HepG2 (cell line): Measurements from ENCODE around the gene EEF1A2. TPM values are rescaled to one million over a fixed set of nuclear protein-coding genes. Genes with fewer than 3 reads are reported as not detected.

Experiments
- ATAC-seq: fragments of 200-7000 bp; cut with Tn5 transposase; 3 replicates; pipeline ENCODE4 v1.9.1; 2020; ENCODE audit warnings: mild to moderate bottlenecking, moderate library complexity
- BruUV-seq: library from RNA; stranded (reverse); fragments of 400-500 nt; replicated peaks from 2 replicates; lab custom pipeline; 2021; lab: Mats Ljungman, UMichigan
- CTCF ChIA-PET: fragments of 300-600 bp; formaldehyde crosslinking; extraction: SDS; loops from one replicate; lab custom pipeline; 2021; ENCODE audit warnings: low total read pairs, inconsistent platforms, low intra/inter-chr PET ratio; lab: Yijun Ruan, JAX
- POLR2A ChIA-PET: fragments of 350-600 bp; sonication (Branson Sonifier 250); formaldehyde crosslinking; loops from one replicate; lab custom pipeline; 2020; ENCODE audit warnings: antibody characterized with exemption, inconsistent platforms; lab: Yijun Ruan, JAX
- DNase-seq: peaks from one replicate; pipeline ENCODE4 v3.0.0-alpha.2; 2015; ENCODE audit warnings: low spot score
- FAIRE-seq: peaks from 3 replicates; lab custom pipeline; 2011; peaks lifted over from hg19 to GRCh38; lab: Jason Lieb, UNC
- H2AFZ ChIP-seq: one replicate; pipeline ENCODE4 v1.6.1; 2011; ENCODE audit warnings: low read length, inconsistent platforms
- H3K27ac ChIP-seq: fragments of 300-600 bp; 3 replicates; pipeline ENCODE4 v1.8.0; 2011; ENCODE audit warnings: mixed run types, mild to moderate bottlenecking, mixed read lengths, low read length, inconsistent platforms; ENCODE audit not compliant: insufficient read depth; ENCODE audit errors: extremely low read length
- H3K27me3 ChIP-seq, 2 experiments: fragments of 200-600 bp in 1 of 2; 2 replicates in 1 of 2; 3 replicates in 1 of 2; pipeline versions ENCODE4 v1.6.0 to v1.8.0; 2011; ENCODE audit warnings: low read length in 2 of 2, mild to moderate bottlenecking in 2 of 2, moderate library complexity in 2 of 2, inconsistent platforms in 1 of 2; ENCODE audit not compliant: insufficient read depth in 2 of 2, control insufficient read depth in 1 of 2
- H3K36me3 ChIP-seq, 2 experiments: fragments of 200-600 bp in 1 of 2; replicated peaks in 1 of 2; 2 replicates in 1 of 2; 3 replicates in 1 of 2; pipeline versions ENCODE4 v1.5.1 to v1.8.0; 2011; ENCODE audit warnings: low read length in 2 of 2, inconsistent platforms in 1 of 2; ENCODE audit not compliant: insufficient read depth in 2 of 2, control insufficient read depth in 1 of 2
- H3K4me1 ChIP-seq: 2 replicates; pipeline ENCODE4 v1.5.1; 2012; ENCODE audit warnings: low read length, inconsistent platforms; ENCODE audit not compliant: insufficient read depth
- H3K4me2 ChIP-seq: 2 replicates; pipeline ENCODE4 v1.6.0; 2011; ENCODE audit warnings: low read depth, low read length, inconsistent platforms
- H3K4me3 ChIP-seq, 3 experiments: fragments of 200-600 bp in 1 of 3; sonication (generic), shearing (Covaris generic) in 1 of 3; replicated peaks in 1 of 3; 2 replicates each; pipeline ENCODE4 v1.5.1; 2011 to 2016; ENCODE audit warnings: low read length in 3 of 3, inconsistent platforms in 2 of 3, low read depth in 2 of 3, mild to moderate bottlenecking in 2 of 3, control low read depth in 1 of 3, mixed read lengths in 1 of 3; ENCODE audit not compliant: insufficient read depth in 1 of 3
- H3K79me2 ChIP-seq: one replicate; pipeline ENCODE4 v1.6.1; 2011; ENCODE audit warnings: low read length, inconsistent platforms; ENCODE audit not compliant: insufficient read depth
- H3K9ac ChIP-seq: 2 replicates; pipeline ENCODE4 v1.6.0; 2011; ENCODE audit warnings: mild to moderate bottlenecking, low read depth, low read length, inconsistent platforms; ENCODE audit not compliant: insufficient read depth
- H3K9me3 ChIP-seq: 2 replicates; pipeline ENCODE4 v1.5.1; 2012; ENCODE audit warnings: mild to moderate bottlenecking, low read length
- H4K20me1 ChIP-seq: 2 replicates; pipeline ENCODE4 v1.6.0; 2011; ENCODE audit warnings: inconsistent platforms, mild to moderate bottlenecking, low read length, moderate library complexity; ENCODE audit not compliant: insufficient read depth
- EED ChIP-seq: sonication (generic); formaldehyde crosslinking; IDR thresholded peaks from 2 replicates; pipeline ENCODE4 v1.5.0; 2020; ENCODE audit warnings: mild to moderate bottlenecking, missing genetic modification reagents
- FOXC1 ChIP-seq: sonication (generic); formaldehyde crosslinking; IDR thresholded peaks from 2 replicates; pipeline ENCODE4 v1.8.0; 2022; ENCODE audit warnings: mild to moderate bottlenecking, missing genetic modification reagents, borderline replicate concordance
- ZNF446 ChIP-seq: sonication (generic); formaldehyde crosslinking; IDR thresholded peaks from 2 replicates; pipeline ENCODE4 v1.5.0; 2020; ENCODE audit warnings: mild to moderate bottlenecking, missing genetic modification reagents
- ZNF652 ChIP-seq: IDR thresholded peaks from 2 replicates; pipeline ENCODE4 v1.6.1; 2016; ENCODE audit warnings: low read depth, borderline replicate concordance
- WGBS: methylation state at CpG from one replicate; pipeline ENCODE4 v1.1.6; 2017; ENCODE audit warnings: low lambda C conversion rate; 5-methylcytosine and 5-hydroxymethylcytosine counted together
- in situ Hi-C: cut with HindIII; loops from 2 replicates; pipeline ENCODE4 v1.10.0; 2017; ENCODE audit warnings: low pct_unique_long_range_greater_than_20kb; ENCODE audit not compliant: extremely low pct_ligation_motif_present
- intact Hi-C: fragments of 100-400 bp; cut with micrococcal nuclease; formaldehyde crosslinking; loops from one replicate; pipeline ENCODE4 v1.10.0; 2022; ENCODE audit not compliant: unreplicated experiment
- polyA plus RNA-seq, 8 experiments: library from polyadenylated mRNA; depleted of rRNA in 3 of 8; stranded (reverse) in 7 of 8; unstranded in 1 of 8; fragments of >200 nt; fragmentation: Illumina TruSeq in 4 of 8; extraction: Trizol in 4 of 8; gene quantifications; 2 replicates each; pipeline versions ENCODE4 v1.2.1 to v1.2.3, GENCODE V29; 2011 to 2016; ENCODE audit warnings: low read depth in 4 of 8, missing spikeins in 1 of 8, mixed read lengths in 1 of 8; ENCODE audit not compliant: insufficient read depth in 1 of 8
- total RNA-seq, 5 experiments: library from RNA; depleted of rRNA; stranded (reverse); fragments of >200 nt; fragmentation: Illumina TruSeq; extraction: Trizol; gene quantifications; 2 replicates each; pipeline ENCODE4 v1.2.3, GENCODE V29; 2016; ENCODE audit warnings: low read depth in 1 of 5
- TF ChIP-seq, protein P1 (sequence below): sonication (generic); formaldehyde crosslinking; IDR thresholded peaks from 2 replicates; pipeline ENCODE4 v1.5.0; 2020; ENCODE audit warnings: missing genetic modification reagents
- TF ChIP-seq, protein P2 (sequence below): sonication (generic); formaldehyde crosslinking; IDR thresholded peaks from 2 replicates; pipeline ENCODE4 v1.8.0; 2022; ENCODE audit warnings: mild to moderate bottlenecking, missing genetic modification reagents; ENCODE audit not compliant: insufficient replicate concordance
- TF ChIP-seq, protein P3 (sequence below): sonication (generic); formaldehyde crosslinking; IDR thresholded peaks from 2 replicates; pipeline ENCODE4 v1.5.0; 2020; ENCODE audit warnings: mild to moderate bottlenecking, missing genetic modification reagents, moderate library complexity
- TF ChIP-seq, protein P4 (sequence below): sonication (generic); formaldehyde crosslinking; conservative IDR thresholded peaks from 2 replicates; pipeline ENCODE4 v1.8.1; 2023; ENCODE audit warnings: missing genetic modification reagents

The EEF1A2 gene
- total and polyA plus RNA-seq, 2 of the 13 experiments (the other 11 are each of a cell fraction or from before 2014, with no cell fraction given) = 0.44 to 0.87 TPM

DNA sequence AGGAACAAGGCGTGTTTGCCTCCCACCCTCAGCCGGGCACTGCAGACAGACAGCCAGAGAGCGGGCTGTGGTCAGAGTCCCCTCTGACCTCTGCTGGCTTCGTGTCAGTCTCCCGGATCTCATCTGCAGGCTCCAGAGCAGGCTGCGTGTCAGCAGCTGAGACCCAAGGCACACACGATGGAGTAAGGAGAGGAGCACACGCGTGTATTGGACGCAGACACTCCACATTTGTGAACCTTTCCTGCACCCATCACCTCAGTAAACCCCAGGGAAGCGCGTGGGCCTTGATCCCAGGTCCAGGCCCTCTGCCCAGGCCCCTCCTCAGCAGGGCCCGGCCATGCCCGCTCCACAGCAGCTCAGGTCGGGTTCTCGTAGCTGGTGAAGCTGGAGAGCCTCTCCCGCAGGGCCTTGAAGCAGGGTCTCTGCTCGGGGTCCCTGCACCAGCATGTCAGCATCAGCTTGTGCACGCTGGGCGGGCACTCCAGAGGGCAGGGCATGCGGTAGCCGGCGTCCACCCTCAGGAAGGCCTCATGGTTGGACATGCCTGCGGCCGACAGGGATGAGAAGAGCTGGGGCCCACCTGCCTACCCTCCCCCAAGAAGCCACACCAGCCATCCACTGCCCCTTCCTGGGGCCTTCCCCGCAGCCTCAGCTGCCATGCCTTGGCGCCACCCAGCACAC, 30.4 kb upstream of the EEF1A2 start:
- H4K20me1 ChIP-seq = peaks cover 4% of the 10 kb centered on the region; the same call in 1 of the 2 replicates

More for the DNA sequence above, 30.4 kb upstream of the EEF1A2 start:
- 26% methylated on average over 19 of the region's 27 CpGs for WGBS
- no TSS peak for BruUV-seq
- ATAC-seq (peak; percentile 53), FAIRE-seq (no peak), DNase-seq (no peak)
- Histone ChIP-seq H3K9ac (no peak overlapping the region), H3K4me2 (no peak overlapping the region), H3K4me3 (no peak overlapping the region), H3K27ac (no peak overlapping the region), H3K9me3 (no peaks in the 10 kb centered on the region), H3K36me3 (no peaks in the 10 kb centered on the region), H2AFZ (no peak overlapping the region), H3K79me2 (no peaks in the 10 kb centered on the region), H3K27me3 (peaks cover 26 to 58% of the 10 kb centered on the region in 2 experiments; a peak in 4 of 5 replicates), H3K4me1 (peaks cover 10% of the 10 kb centered on the region; the same call in 1 of the 2 replicates)
- intact Hi-C loops = no loop called here
- in situ Hi-C loops = no loop called here
- TF ChIP-seq FOXC1 (CRISPR knock-in tag) = peak; percentile 57; the same call in 1 of the 2 replicates
- TF ChIP-seq, protein P1, sequence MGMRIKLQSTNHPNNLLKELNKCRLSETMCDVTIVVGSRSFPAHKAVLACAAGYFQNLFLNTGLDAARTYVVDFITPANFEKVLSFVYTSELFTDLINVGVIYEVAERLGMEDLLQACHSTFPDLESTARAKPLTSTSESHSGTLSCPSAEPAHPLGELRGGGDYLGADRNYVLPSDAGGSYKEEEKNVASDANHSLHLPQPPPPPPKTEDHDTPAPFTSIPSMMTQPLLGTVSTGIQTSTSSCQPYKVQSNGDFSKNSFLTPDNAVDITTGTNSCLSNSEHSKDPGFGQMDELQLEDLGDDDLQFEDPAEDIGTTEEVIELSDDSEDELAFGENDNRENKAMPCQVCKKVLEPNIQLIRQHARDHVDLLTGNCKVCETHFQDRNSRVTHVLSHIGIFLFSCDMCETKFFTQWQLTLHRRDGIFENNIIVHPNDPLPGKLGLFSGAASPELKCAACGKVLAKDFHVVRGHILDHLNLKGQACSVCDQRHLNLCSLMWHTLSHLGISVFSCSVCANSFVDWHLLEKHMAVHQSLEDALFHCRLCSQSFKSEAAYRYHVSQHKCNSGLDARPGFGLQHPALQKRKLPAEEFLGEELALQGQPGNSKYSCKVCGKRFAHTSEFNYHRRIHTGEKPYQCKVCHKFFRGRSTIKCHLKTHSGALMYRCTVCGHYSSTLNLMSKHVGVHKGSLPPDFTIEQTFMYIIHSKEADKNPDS (CRISPR knock-in tag) = 0 out of 2 replicates have a peak, but pooled peaks have one; percentile 30
- TF ChIP-seq, protein P2, sequence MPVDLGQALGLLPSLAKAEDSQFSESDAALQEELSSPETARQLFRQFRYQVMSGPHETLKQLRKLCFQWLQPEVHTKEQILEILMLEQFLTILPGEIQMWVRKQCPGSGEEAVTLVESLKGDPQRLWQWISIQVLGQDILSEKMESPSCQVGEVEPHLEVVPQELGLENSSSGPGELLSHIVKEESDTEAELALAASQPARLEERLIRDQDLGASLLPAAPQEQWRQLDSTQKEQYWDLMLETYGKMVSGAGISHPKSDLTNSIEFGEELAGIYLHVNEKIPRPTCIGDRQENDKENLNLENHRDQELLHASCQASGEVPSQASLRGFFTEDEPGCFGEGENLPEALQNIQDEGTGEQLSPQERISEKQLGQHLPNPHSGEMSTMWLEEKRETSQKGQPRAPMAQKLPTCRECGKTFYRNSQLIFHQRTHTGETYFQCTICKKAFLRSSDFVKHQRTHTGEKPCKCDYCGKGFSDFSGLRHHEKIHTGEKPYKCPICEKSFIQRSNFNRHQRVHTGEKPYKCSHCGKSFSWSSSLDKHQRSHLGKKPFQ (CRISPR knock-in tag) = no peak
- no peak for TF ChIP-seq ZNF652 (CRISPR knock-in tag)
- TF ChIP-seq, protein P3, sequence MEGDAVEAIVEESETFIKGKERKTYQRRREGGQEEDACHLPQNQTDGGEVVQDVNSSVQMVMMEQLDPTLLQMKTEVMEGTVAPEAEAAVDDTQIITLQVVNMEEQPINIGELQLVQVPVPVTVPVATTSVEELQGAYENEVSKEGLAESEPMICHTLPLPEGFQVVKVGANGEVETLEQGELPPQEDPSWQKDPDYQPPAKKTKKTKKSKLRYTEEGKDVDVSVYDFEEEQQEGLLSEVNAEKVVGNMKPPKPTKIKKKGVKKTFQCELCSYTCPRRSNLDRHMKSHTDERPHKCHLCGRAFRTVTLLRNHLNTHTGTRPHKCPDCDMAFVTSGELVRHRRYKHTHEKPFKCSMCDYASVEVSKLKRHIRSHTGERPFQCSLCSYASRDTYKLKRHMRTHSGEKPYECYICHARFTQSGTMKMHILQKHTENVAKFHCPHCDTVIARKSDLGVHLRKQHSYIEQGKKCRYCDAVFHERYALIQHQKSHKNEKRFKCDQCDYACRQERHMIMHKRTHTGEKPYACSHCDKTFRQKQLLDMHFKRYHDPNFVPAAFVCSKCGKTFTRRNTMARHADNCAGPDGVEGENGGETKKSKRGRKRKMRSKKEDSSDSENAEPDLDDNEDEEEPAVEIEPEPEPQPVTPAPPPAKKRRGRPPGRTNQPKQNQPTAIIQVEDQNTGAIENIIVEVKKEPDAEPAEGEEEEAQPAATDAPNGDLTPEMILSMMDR (CRISPR knock-in tag) = peak; percentile 12; the same call in 1 of the 2 replicates
- TF ChIP-seq EED (CRISPR knock-in tag) = 0 out of 2 replicates have a peak, but pooled peaks have one; percentile 35
- 0 out of 2 replicates have a peak, but pooled peaks have one; percentile 38 for TF ChIP-seq ZNF446
- TF ChIP-seq, protein P4, sequence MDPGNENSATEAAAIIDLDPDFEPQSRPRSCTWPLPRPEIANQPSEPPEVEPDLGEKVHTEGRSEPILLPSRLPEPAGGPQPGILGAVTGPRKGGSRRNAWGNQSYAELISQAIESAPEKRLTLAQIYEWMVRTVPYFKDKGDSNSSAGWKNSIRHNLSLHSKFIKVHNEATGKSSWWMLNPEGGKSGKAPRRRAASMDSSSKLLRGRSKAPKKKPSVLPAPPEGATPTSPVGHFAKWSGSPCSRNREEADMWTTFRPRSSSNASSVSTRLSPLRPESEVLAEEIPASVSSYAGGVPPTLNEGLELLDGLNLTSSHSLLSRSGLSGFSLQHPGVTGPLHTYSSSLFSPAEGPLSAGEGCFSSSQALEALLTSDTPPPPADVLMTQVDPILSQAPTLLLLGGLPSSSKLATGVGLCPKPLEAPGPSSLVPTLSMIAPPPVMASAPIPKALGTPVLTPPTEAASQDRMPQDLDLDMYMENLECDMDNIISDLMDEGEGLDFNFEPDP (CRISPR knock-in tag) = 0 out of 2 replicates have a peak, but pooled peaks have one; percentile 76
- ChIA-PET CTCF (no interaction called here), POLR2A (interaction anchor here (0.6 to 1.0 kb wide), 2 partner anchors 8 to 124 kb away, joined by 3 to 4 read pairs; partner anchors contain the start of genes PTK6 and STMN3)
